Heart left ventricle (tissue), 13 donors: Measurements from ENCODE around the gene ALS2CL.

Experiments
- CTCF ChIP-seq, 12 donors: fragments of 200-600 bp; sonication (generic) in 4 of 12; IDR thresholded peaks; one replicate each; pipeline versions ENCODE4 v1.5.0 to v1.8.0; 2018 to 2022; ENCODE audit warnings: antibody characterized with exemption in 12 of 12, mild to moderate bottlenecking in 5 of 12
- POLR2A ChIP-seq, 2 donors: fragments of 450-650 bp; IDR thresholded peaks; one replicate each; pipeline ENCODE4 v1.6.1; 2017; ENCODE audit warnings: antibody characterized with exemption in 2 of 2, mild to moderate bottlenecking in 2 of 2, moderate library complexity in 2 of 2
- donor health status: ischemic (EF 13 %, LVEDD 7.1; RV severe dilation, severe dysfunction).
- donor health status: DM: no; HTN: yes; CAD: no.
- donor health status: DM: no; HTN: no; CAD: no.
- donor health status: ischemic (EF 25% LVEDD 6.9; RV normal size, moderate dysfunction).
- donor health status: ischemic (EF 25% LVEDD 5.7; RV mildly dilated, moderate dysfunction).
- donor health status: ischemic (EF 35%, LVEDD 5.7; RV mildly dilated, moderate dysfunction).
- donor health status: nonischemic (EF 11% LVEDD 7.7; RV severe dilation, severe dysfunction).
- donor health status: DM: yes; HTN: yes; CAD: no.
- donor health status: PGD.
- donor health status: ischemic (EF 29% LVEDD 5.4; RV normal size, mild dysfunction).
- donor health status: nonischemic (EF 23%, LVEDD 6.1; RV moderate dilation, normal function).

DNA sequence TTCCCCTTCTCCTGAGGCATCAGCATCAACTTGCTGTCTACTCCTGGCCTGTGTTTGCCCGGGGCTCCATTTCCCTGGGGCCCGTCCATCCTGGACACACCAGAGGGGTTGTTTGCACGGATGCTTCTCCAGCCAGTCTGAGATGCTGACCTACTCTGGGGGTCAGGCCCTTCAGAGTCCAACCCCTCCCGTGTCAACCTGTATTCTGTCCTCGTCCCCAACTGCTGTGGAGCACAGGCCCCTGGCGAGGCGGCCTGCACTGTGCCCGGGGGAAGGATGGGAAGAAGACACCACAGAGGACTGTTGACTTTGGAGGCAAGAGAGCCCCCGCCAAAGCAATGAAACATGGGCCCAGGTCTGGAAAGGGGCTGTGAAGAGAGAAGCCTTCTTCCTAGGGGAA, 25.8 kb downstream of the ALS2CL start:
- TF ChIP-seq CTCF (IDR thresholded peaks at IDR 0.05) (no peak), POLR2A (IDR thresholded peaks at IDR 0.05) (no peak)
